ENCODE data around the gene MPP3.
"Not testable (repeated sequence)": the region's sequence is repeated elsewhere in the genome, so short reads cannot be mapped to it uniquely, and the experiment has no call there.

The MPP3 gene

DNA sequence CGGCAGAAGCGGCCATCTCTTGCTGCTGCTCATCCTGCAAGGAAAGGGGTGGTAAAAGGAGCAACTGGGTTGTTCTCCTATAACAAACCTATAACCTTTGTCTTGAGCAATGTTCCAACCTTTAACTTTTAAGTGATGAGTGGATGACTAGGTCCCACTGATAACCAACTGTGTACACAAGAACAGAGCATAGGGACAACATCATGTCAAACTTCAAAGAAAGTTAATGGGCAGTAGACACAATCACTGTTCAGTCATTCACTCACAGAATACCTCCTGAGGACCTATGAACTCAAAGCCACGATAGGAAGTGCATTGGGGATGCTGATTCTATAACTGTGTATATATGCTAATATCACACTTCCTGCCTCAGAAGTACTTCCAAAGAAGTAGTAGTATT, 31.1 kb downstream of the MPP3 start:
- DNase-seq = no peak

DNA sequence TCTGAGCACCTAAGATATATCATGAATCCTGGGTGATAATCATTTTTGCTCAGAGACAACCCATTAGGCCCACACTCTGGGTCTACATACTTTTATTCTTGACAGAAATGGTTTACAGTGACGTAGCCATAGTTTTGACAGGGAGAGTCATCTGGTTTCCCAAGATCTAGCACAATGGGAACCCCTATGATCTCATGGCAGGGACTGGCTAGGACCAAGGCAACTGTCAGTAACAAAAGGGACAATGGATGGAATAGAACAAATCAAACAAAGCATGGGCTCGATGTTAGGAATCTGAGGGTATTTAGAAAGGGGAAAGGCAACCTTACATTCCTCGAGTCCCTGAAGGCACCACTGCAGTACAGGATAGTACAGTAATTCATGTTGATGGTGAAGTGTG, 32.2 kb downstream of the MPP3 start:
- no peak for DNase-seq

DNA sequence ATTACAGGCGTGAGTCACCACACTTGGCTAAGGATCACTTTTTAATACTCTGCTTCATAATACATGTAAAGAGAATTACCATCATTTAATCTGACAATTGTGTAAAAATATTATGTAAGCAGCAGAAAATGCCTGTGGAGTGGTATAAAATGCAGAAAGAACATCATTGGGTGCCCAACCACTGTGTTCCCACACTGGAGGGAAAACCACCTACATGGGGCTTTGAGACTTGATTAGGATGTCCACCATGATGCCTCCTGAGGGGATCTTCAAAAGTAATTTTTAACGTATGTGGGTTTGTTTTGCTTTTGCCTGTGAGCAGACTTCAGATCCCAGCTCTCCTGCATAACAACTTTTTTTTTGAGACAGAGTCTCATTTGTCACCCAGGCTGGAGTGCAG, 33.9 kb downstream of the MPP3 start:
- DNase-seq = no peak

DNA sequence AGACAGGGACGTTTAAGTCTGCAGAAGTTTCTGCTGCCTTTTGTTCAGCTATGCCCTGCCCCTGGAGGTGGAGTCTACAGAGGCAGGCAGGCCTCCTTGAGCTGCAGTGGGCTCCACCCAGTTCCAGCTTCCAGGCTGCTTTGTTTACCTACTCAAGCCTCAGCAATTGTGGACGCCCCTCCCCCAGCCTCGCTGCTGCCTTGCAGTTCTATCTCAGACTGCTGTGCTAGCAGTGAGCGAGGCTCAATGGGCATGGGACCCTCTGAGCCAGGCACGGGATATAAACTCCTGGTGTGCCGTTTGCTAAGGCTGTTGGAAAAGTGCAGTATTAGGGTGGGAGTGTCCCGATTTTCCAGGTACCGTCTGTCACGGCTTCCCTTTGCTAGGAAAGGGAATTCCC, 34.9 kb downstream of the MPP3 start:
- DNase-seq = not testable (repeated sequence)

DNA sequence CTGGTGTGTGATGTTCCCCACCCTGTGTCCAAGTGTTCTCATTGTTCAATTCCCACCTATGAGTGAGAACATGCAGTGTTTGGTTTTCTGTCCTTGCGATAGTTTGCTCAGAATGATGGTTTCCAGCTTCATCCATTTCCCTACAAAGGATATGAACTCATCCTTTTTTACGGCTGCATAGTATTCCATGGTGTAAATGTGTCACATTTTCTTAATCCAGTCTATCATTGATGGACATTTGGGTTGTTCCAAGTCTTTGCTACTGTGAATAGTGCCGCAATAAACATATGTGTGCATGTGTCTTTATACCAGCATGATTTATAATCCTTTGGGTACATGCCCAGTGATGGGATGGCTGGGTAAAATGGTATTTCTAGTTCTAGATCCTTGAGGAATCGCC, 40.3 kb downstream of the MPP3 start:
- DNase-seq = not testable (repeated sequence)

DNA sequence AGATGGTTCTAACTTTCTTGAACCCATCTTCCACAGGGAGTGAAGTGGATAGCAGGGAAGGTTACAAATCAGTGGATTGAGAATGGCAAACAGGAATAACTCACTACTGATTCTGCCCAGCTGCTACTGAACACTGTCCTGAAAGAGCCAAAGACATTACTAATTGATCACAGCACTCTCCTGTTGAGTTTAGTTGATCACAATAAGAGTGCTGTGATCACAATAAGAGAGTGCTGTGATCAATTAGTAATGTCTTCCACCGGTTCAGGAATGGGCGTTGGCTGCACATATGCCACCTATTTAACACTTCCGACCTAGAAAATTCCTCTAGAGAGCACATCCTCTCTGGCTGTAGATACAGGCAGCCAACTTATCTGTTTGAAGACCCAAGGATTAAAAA, 41.4 kb downstream of the MPP3 start:
- no peak for DNase-seq

DNA sequence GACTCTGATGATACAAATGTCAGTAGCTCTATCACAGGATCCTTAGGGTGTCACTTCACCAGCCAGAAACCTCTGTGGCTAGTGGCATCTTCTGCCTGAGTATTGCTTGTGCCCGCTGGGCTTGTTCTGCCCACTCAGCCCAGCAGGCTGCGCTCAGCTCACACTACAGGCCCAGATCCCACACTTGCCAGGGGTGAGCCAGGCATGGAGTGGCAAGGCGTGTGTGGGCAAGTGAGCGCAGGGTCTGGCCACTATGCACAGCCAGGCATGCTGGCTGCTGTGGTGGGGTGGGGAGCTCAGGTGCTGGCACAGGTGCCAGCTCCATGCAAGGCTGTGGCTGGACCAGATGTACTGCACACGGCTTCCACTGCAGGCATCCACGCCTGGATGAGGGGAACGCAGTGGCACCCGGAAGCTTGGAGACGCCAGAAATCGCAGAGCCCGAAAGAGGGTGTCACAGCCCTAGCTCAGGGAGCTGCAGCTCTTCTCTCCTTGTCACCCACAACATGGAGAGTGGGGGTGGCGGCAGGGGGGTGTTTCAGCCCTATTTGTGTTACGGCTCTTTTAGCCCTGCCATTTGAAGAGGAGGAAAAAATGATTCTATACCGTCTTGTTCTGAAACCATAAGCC, 42.5 kb downstream of the MPP3 start:
- no peak for DNase-seq

DNA sequence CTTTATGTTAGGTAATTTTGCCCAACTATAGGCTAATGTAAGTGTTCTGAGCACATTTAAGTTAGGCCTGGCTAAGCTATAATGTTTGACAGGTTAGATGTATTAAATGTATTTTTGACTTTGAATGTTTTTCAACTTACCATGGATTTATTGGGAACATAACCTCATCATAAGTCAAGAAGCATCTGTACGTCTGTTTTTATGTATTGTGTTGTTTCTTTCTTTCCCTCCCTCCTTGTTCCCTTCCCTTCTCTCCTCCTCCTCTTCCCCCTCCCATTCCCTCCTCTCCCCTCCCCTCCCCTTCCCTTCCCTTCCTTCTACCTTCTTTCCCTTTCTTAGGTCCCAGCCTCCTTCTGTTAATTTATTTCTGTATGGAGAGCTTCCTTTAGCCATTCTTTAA, 43.5 kb downstream of the MPP3 start:
- DNase-seq = no peak

DNA sequence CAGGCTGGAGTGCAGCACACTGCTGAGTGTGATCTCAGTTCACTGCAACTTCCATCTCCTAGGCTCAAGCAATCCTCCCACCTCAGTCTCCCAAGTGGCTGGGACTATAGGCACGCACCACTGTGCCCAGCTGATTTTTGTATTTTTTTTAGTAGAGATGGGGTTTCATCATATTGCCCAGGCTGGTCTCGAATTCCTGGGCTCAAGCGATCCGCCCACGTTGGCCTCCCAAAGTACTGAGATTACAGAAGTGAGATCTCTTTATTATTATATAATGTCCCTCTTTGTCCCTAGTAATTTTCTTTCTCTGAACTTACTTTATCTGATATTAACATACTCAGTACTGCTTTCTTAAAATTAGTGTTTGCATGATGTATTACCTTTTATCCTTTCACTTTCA, 44.4 kb downstream of the MPP3 start:
- no peak for DNase-seq

DNA sequence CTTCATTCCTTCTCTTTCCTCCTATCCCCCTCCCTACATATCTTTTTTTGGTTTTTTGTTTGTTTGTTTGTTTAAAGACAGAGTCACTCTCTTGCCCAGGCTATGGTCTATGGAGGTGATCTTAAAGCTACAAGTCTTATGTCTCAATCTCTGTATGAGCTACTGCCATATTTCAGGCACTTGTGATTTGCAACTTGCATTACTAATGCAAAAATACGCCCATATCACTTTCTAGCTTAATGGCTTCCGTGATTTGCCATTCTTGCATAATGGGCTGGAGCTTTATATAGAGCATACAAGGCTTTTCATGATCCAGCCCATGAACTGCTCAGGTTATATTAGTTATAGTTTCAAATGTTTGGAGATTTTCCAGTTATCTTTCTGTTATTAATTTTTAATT, 45.2 kb downstream of the MPP3 start:
- no peak for DNase-seq

DNA sequence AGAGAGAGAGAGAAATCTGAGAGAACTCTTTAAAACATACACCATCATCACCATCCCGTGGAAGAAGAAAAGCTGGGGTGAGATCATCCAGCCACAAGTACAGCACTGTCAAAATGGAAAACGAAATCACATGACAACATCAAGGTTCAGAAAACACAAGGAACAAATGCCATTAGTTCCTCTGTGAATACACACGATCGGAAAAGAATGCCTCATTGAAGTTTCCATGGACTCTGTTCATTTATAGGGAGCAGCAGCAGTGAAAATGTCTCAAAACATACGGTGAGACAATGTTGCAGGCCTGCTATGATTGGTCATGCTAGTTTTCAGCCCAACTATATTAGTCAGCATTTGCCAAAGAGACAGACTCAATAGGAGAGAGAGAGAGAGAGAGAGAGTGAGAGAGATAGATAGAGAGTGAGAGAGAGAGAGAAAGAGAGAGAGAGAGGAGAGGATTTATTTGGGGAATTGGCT, 48.3 kb downstream of the MPP3 start:
- DNase-seq = no peak

DNA sequence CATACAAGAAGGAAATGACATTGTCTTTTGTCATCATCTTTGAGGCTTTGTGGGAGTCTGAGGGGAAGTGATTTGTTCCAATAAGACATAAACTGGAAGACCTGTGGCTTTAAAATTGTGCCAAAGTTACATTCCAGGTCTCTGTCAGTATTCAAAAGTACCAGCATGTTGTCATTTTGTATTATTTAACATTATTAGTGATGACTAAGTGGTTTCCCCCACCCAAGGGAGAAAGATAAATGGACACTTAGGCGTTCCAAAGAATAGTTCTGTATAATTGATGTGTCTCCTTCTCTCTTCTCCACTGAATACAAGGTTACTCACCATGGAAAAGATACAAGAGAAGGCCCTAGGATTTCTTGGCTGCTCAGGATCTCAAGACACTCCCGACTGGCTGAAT, 48.9 kb downstream of the MPP3 start:
- no peak for DNase-seq

DNA sequence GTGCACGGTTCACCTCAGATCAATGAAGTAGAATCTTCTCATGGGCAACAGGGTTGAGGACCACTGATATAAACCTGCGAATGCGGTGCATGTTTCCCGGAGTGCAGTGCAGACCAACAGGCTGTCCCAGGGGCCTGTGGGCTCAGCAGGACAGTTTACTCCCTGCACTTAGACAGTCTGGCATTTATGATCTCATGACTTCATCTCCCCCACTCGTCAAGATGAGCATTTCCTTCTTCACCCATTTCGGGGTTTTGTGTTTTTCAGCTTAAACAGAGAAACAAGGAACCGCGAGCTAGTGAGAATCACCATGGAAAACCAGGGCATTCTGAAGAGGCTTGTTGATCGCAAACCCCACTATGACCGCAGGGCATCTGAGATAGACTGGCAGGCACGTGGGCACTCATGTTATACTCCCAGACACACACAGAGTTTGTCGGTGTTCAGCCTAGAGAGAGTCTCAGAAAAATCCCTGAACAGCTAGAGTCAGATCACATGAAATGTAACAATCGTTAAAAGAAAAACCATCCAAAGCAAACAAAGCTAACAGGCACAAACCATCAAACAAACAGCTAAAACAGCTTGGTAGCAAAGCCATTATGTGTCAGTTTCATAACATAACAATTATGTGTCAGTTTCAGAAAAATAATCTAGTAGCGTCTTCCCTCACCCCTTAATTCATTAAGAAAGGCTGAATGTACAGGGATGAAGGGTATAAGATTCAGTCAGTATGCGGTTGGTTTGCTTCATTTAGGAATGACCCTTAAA, 49.8 kb downstream of the MPP3 start:
- no peak for DNase-seq

DNA sequence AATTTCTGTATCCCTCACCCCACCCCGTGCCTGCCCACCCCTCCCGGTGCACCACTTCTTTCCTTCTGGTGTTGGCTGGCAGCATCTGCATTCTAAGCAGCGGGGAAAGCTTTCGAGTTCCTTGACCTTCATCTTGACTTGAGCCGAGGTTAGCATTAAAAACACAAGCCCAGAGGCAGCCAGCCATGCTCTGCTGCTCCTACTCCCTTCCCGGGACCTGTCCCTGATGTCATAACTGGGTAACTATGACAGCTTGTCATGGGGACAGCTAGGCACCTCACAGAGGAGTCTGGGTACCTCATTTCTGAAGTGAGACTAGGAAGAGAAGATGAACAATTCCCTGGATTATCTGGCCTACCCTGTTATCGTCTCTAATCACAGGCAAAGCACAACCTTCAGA, 52.8 kb downstream of the MPP3 start, which contains the start of gene CFAP97D1:
Gene CFAP97D1, plus strand, starts transcription at position 301 of the 400 bp plus-strand sequence. Its CDS starts 28 bp downstream, at position 329.
- DNase-seq = no peak

DNA sequence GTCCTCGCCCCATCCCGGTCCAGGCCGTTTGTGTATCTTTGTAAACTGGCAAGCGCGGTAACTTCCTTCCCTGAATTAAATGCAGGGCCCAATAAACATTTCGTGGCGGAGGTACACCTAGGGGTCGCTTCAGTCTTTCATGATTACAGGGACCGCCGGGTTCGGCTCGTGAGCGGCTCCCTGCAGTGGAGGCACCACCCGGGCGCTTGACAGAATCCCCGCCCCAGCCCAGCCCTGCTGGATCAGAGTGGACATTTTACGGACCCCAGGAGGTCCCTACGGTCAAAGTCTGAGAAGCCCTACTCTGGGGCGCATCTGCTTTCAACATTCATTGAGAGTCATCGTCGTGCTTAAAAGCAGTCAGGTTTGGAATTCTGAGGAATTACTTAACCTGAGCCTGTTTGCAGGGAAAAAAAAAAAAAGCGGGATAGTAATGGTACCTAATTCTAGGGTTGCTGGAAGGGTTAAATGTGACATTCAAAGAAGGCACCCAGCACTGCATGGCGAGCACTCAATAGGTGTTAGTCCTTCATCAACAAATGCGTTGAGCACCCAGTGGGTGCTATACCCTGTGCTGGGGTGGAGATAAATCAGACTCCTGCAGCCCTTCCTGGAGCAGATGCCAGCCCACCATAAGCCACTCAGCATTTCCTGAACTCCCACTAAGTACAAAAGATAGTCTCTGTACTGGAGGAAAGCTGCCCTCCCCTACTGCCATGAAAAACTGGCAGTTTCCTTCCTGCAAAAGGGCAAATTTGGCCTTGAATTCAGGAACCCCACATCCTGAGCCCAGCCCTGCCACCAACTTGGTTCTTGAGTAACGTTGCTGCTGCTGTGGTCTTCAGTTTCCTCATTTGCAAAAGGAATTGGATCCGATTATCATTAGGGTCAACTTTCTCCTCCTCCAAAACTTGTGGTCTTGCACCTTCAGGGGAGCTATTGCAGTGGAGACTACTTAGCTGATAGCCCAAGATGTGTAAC, 53.5 kb downstream of the MPP3 start:
- DNase-seq = no peak

DNA sequence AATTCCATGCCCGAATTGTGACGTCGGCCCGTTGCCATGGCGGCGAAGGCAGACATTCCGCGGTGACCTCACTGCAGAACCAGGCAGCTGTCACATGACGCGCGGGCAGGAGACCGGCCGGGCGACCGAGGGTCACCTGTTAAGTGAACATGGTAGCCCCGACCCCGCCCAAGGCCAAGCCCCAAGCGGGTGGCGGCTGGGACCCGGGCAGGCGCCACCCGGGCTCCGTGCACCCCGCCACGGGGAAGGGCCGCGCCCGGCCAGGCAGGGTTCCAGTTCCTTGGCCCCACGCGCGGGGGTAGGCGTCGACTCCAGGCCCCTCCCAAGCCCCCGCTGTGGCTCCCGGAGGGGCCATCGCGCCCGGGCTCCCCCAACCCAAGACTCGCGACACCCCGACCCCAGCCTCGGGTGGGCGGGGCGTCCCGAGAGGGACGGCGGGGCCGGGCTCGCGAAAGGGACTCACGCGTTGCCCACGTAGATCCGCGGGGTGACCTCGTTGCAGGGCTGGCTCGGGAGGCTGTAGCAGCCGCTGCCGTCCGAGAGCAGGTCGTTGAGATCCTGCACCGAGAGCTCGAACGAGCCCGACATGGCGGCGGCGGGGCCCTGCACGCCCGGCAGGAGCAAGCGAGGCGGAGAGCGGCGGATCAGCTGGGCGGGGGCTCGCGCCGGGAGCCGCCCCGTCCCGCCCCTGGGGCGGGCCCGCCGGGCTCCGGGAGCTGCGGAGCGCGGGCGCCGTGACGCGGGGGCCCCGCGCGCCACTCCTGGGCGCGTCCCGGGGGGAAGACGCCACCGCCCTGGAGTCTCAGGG, 54.4 kb downstream of the MPP3 start, which contains the start of gene DUSP3:
Gene DUSP3, minus strand, starts transcription at position 641 of the 808 bp plus-strand sequence. Its CDS starts 53 bp downstream, at position 588.
- peak; percentile 87 for DNase-seq

DNA sequence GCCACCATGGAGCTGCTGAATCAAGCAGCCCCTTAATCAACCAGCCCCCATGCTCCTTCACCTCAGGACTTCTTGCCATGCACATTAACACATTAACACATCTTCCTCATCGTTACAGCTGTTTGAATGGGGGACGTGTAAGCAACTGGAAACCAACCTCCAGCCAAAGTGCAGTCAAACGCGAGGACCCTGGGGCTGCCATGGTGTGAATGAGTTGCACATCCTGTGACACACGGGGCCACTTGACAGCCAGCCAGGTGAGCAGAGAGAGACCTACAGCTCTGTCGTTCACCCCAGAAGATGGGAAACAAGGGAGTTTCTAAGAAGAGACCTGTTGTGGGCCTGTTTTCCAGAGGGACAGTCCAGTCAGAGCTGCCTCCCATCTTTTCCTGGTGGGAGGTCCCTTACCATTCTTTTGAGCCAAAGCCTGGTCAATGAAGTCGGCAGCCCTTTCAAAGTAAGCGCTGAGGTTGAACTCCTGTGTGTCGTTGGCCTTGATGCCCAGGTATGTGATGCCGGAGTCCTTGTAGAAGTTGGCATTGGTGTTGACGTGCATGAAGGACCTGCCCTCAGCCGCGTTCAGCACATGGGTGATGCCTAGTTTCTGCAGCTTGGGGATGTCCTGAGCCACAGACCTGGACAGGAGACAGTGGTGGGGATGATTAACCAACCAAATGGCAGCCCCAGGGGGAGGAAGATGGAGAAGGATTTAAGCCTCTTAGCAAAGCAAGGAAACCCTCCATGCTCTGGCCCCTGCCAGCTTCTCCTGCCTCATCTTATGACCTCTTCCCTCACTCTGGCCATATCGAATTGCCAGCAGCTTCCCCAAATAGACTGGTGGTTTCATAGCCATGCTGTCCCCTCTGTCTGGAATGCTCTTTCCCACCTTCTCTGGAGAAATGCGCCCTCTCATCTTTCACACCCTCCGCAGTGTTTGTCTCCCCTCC, 58.4 kb downstream of the MPP3 start:
- no peak for DNase-seq

DNA sequence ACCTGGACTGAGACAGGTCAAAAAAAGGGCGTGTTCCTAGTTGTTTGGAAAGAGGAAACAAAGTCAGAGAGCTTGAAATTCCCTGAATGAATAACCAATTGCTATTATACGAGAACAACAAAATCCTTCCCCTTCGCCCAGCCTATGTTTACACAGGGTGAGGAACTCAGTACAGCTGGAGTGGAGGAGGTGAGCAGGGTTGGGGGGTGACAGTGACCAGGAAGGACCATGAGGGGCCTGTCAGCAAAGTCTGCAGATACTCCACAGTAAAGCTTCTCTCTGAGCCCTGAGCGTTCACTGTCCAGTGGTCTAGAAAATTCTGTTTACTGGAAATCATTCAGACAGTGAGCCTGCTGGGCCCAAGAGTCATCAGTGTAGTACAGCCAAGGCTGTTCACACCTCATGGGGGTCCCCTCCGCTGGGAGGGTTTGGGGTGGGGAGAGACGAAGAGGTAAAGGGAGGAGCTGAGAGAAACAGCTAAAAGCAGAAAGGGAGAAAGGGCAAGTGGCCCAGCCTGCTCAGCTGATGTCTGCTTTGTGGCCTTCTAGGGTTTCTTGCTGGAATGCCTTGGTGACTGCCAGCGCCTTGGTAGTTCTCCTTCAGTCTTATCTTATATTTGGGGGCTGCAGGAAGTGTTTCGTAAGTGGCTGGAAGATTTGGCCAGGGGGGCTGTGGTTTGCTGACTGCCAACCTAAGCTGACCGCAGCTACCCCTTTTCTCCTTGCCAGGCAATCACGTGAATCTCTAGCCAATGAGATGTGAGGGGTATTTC, 59.9 kb downstream of the MPP3 start:
- no peak for DNase-seq

DNA sequence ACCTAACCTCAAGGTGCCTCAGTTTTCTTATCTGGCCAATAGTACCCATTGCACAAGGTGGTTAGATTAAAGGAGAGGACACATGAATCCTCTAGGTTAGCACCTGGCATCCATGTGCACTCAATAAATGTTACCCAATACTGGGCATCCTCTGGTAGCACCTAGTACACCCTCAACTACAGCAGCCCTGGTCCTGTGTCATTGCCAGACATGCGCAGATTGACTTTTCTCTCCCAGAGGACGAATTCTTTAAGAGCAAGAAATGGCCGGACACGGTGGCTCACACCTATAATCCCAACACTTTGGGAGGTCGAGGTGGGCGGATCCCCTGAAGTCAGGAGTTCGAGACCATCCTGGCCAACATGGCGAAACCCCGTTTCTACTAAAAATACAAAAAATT, 61.5 kb downstream of the MPP3 start:
- DNase-seq = no peak

DNA sequence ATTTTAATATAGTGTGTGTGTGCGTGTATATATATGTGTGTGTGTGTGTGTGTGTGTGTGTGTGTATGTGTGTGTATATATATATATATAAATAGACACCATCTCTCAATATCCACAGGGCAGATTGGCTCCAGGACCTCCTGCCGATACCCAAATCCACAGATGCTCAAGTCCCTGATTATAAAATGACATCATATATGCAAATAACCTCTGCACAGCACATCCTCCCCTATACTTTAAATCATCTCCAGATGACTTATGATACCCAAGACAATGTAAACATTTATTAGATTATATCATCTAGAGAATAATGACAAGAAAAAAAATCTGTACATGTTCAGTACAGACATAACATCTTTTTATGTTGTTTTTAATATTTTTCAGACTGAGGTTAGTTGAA, 62.0 kb downstream of the MPP3 start:
- DNase-seq = no peak
